Fibroblast of lung (primary cell): ENCODE data around the gene MEIOC. TPM values are rescaled to one million over a fixed set of nuclear protein-coding genes. Genes with fewer than 3 reads are reported as not detected.

Experiments used
- DNase-seq, 2 donors: peaks; one replicate each; pipeline versions ENCODE4 v3.0.0 to v3.0.0-alpha.2; 2010; ENCODE audit warnings: low read depth in 2 of 2
- H2AFZ ChIP-seq: 2 replicates; pipeline ENCODE4 v1.5.1; 2012; ENCODE audit warnings: low read length, control low read depth, inconsistent platforms
- H3K27ac ChIP-seq: 2 replicates; pipeline ENCODE4 v1.5.1; 2011; ENCODE audit warnings: low read length, control low read depth; ENCODE audit not compliant: insufficient read depth
- H3K27me3 ChIP-seq: 2 replicates; pipeline ENCODE4 v1.5.1; 2011; ENCODE audit warnings: mild to moderate bottlenecking, low read length; ENCODE audit not compliant: control insufficient read depth, insufficient read depth
- H3K36me3 ChIP-seq: 2 replicates; pipeline ENCODE4 v1.5.1; 2011; ENCODE audit warnings: low read length; ENCODE audit not compliant: control insufficient read depth, insufficient read depth
- H3K4me1 ChIP-seq: 2 replicates; pipeline ENCODE4 v1.5.1; 2011; ENCODE audit warnings: low read length; ENCODE audit not compliant: control insufficient read depth, insufficient read depth; ENCODE audit errors: extremely low read depth
- H3K4me2 ChIP-seq: 2 replicates; pipeline ENCODE4 v1.5.1; 2011; ENCODE audit warnings: low read length, control low read depth; ENCODE audit not compliant: insufficient read depth; ENCODE audit errors: extremely low read depth
- H3K4me3 ChIP-seq, 4 experiments: fragments of 200-600 bp in 1 of 4; sonication (generic) in 1 of 4; replicated peaks in 1 of 4; 2 replicates each; pipeline ENCODE4 v1.5.1; 2011 to 2016; ENCODE audit warnings: low read length in 4 of 4, low read depth in 3 of 4, mild to moderate bottlenecking in 3 of 4, control low read depth in 2 of 4, inconsistent platforms in 1 of 4, mixed read lengths in 1 of 4; ENCODE audit not compliant: insufficient read depth in 1 of 4; ENCODE audit errors: control extremely low read depth in 1 of 4
- H3K79me2 ChIP-seq: 2 replicates; pipeline ENCODE4 v1.5.1; 2012; ENCODE audit warnings: mild to moderate bottlenecking, low read length, inconsistent platforms; ENCODE audit not compliant: control insufficient read depth, insufficient read depth
- H3K9ac ChIP-seq: 2 replicates; pipeline ENCODE4 v1.5.1; 2011; ENCODE audit warnings: mild to moderate bottlenecking, low read length, control low read depth; ENCODE audit not compliant: insufficient read depth
- H3K9me3 ChIP-seq: 2 replicates; pipeline ENCODE4 v1.5.1; 2012; ENCODE audit warnings: low read depth, low read length; ENCODE audit not compliant: control insufficient read depth, insufficient read depth
- H4K20me1 ChIP-seq: 2 replicates; pipeline ENCODE4 v1.5.1; 2011; ENCODE audit warnings: low read length; ENCODE audit not compliant: control insufficient read depth, insufficient read depth; ENCODE audit errors: extremely low read depth
- CTCF ChIP-seq, 2 donors: IDR thresholded peaks in 1 of 2; conservative IDR thresholded peaks in 1 of 2; 1 replicate in 1 of 2; 2 replicates in 1 of 2; pipeline ENCODE4 v1.5.1; 2011 to 2012; ENCODE audit warnings: low read length in 2 of 2, control low read depth in 1 of 2, inconsistent platforms in 1 of 2, low read depth in 1 of 2, mild to moderate bottlenecking in 1 of 2
- EZH2 ChIP-seq: IDR thresholded peaks from 2 replicates; pipeline ENCODE4 v1.5.1; 2012; ENCODE audit warnings: low read length, control low read depth, mild to moderate bottlenecking; ENCODE audit errors: missing control alignments
- polyA plus RNA-seq, 2 donors: library from polyadenylated mRNA; depleted of rRNA in 1 of 2; stranded (reverse) in 1 of 2; unstranded in 1 of 2; fragments of >200 nt; gene quantifications; 2 replicates each; pipeline ENCODE4 v1.2.1, GENCODE V29; 2011 to 2012; ENCODE audit warnings: missing spikeins in 1 of 2
- total RNA-seq: library from RNA; depleted of rRNA; stranded (reverse); fragments of >200 nt; gene quantifications from 2 replicates; pipeline ENCODE4 v1.2.1, GENCODE V29; 2014

The MEIOC gene
- total and polyA plus RNA-seq, 2 donors (not counting 1 experiment from before 2014, with no cell fraction given): under 0.01 to 0.07 TPM

DNA sequence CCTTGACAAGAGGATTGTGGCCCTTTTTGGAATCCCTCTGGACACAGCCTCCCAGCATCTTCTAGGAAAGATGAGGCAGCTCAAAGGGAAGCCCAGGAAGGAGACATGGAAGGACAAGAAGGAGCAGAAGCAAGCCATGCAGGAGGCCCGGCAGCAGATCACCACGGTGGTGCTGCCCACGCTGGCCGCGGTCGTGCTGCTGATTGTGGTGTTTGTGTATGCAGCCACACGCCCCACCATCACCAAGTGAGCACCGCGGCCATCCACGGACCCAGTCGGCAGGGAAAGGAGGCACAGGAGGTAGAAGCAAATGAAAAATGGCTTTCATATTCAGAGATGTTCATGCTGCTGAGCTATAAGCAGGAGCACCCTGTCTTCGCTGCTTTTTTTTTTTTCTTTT lies 10.9 kb upstream of the MEIOC start:
- H3K36me3 ChIP-seq: no peaks in the 10 kb centered on the region
- no peak overlapping the region for H3K4me2 ChIP-seq
- H2AFZ ChIP-seq: no peak overlapping the region
- H3K9ac ChIP-seq: no peak overlapping the region
- no peaks in the 10 kb centered on the region for H3K79me2 ChIP-seq
- H3K27ac ChIP-seq: no peak overlapping the region
- H3K27me3 ChIP-seq: no peaks in the 10 kb centered on the region
- no peak for DNase-seq
- TF ChIP-seq CTCF (conservative IDR thresholded peaks at IDR 0.05 in 1 of 2, IDR thresholded peaks at IDR 0.05 in 1 of 2; ENCODE audit: low read depth in 1 of 2, low read length in 2 of 2) (no peak), EZH2 (no peak)
- H4K20me1 ChIP-seq: no peaks in the 10 kb centered on the region
- H3K4me3 ChIP-seq: no peak overlapping the region
- no peaks in the 10 kb centered on the region for H3K4me1 ChIP-seq
- no peaks in the 10 kb centered on the region for H3K9me3 ChIP-seq

GRCh38 chr17:44646280-44646679 lies 10.0 kb upstream of the MEIOC start:
- Histone ChIP-seq H3K4me2 (no peak overlapping the region), H3K9me3 (no peaks in the 10 kb centered on the region), H3K9ac (no peak overlapping the region), H3K27me3 (no peaks in the 10 kb centered on the region), H4K20me1 (no peaks in the 10 kb centered on the region), H3K79me2 (no peaks in the 10 kb centered on the region), H3K4me3 (no peak overlapping the region), H3K27ac (no peak overlapping the region), H3K4me1 (no peaks in the 10 kb centered on the region), H3K36me3 (no peaks in the 10 kb centered on the region), H2AFZ (no peak overlapping the region)
- no peak for TF ChIP-seq EZH2
- no peak for TF ChIP-seq CTCF (conservative IDR thresholded peaks at IDR 0.05 in 1 of 2, IDR thresholded peaks at IDR 0.05 in 1 of 2; ENCODE audit: low read depth in 1 of 2, low read length in 2 of 2)
- no peak for DNase-seq

DNA sequence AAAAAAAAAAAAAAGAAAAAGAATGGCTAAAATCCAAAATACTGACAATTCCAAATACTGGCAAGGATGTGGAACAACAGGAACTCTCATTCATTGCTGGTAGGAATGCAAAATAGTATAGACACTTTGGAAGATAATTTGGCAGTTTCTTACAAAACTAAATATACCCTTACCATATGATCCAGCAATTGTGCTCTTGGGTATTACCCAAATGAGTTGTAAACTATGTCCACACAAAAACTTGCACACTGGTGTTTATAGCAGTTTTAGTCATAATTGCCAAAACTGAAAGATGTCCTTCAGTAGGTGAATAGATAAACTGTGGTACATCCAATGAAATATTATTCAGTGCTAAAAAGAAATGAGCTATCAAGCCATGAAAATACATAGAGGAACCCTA lies 8.5 kb upstream of the MEIOC start:
- no peaks in the 10 kb centered on the region for H3K27me3 ChIP-seq
- no peaks in the 10 kb centered on the region for H4K20me1 ChIP-seq
- no peak overlapping the region for H3K4me2 ChIP-seq
- no peaks in the 10 kb centered on the region for H3K4me1 ChIP-seq
- no peaks in the 10 kb centered on the region for H3K9me3 ChIP-seq
- H3K9ac ChIP-seq: no peak overlapping the region
- no peaks in the 10 kb centered on the region for H3K36me3 ChIP-seq
- no peak overlapping the region for H2AFZ ChIP-seq
- TF ChIP-seq CTCF (conservative IDR thresholded peaks at IDR 0.05 in 1 of 2, IDR thresholded peaks at IDR 0.05 in 1 of 2; ENCODE audit: low read depth in 1 of 2, low read length in 2 of 2): no peak
- no peak for TF ChIP-seq EZH2
- H3K27ac ChIP-seq: no peak overlapping the region
- no peaks in the 10 kb centered on the region for H3K79me2 ChIP-seq
- no peak for DNase-seq
- no peak overlapping the region for H3K4me3 ChIP-seq
